Endothelial cell of umbilical vein (primary cell): ENCODE measurements around the gene KIF21B. TPM values are rescaled to one million over a fixed set of nuclear protein-coding genes. Genes with fewer than 3 reads are reported as not detected.

ENCODE experiments used
- BruUV-seq: library from RNA; stranded (reverse); fragments of 400-500 nt; replicated peaks from 2 replicates; lab custom pipeline; 2021; lab: Mats Ljungman, UMichigan
- CTCF ChIA-PET: fragments of 300-600, 350-600 bp; sonication (Branson Sonifier 250); formaldehyde crosslinking; loops from one replicate; lab custom pipeline; 2021; ENCODE audit warnings: antibody characterized with exemption, inconsistent platforms; lab: Charles Lee
- POLR2A ChIA-PET: fragments of 300-600, 350-600 bp; sonication (Branson Sonifier 250); formaldehyde crosslinking; loops from one replicate; lab custom pipeline; 2021; ENCODE audit warnings: antibody characterized with exemption, inconsistent platforms; lab: Charles Lee
- DNase-seq: peaks from one replicate; pipeline ENCODE4 v3.0.0-alpha.2; 2011; ENCODE audit warnings: low read depth, low spot score
- FAIRE-seq: peaks from 2 replicates; lab custom pipeline; 2011; peaks lifted over from hg19 to GRCh38; lab: Jason Lieb, UNC
- H2AFZ ChIP-seq: 2 replicates; pipeline ENCODE4 v1.6.0; 2012; ENCODE audit warnings: low read depth, low read length, control low read depth, inconsistent platforms
- H3K27ac ChIP-seq: 2 replicates; pipeline ENCODE4 v1.5.1; 2011; ENCODE audit warnings: low read depth, mild to moderate bottlenecking, control low read depth, low read length, moderate library complexity; ENCODE audit not compliant: insufficient read depth
- H3K27me3 ChIP-seq, 2 experiments: 2 replicates each; pipeline versions ENCODE4 v1.6.0 to v1.6.1; 2011; ENCODE audit warnings: low read length in 2 of 2, mixed read lengths in 1 of 2; ENCODE audit not compliant: control insufficient read depth in 2 of 2, insufficient read depth in 2 of 2
- H3K36me3 ChIP-seq, 2 experiments: 2 replicates in 1 of 2; 3 replicates in 1 of 2; pipeline ENCODE4 v1.5.1; 2011; ENCODE audit warnings: low read length in 2 of 2, mild to moderate bottlenecking in 1 of 2, moderate library complexity in 1 of 2; ENCODE audit not compliant: control insufficient read depth in 2 of 2, insufficient read depth in 2 of 2; ENCODE audit errors: extremely low read depth in 1 of 2
- H3K4me1 ChIP-seq: 3 replicates; pipeline ENCODE4 v1.5.1; 2011; ENCODE audit warnings: mild to moderate bottlenecking, low read length; ENCODE audit not compliant: control insufficient read depth, insufficient read depth; ENCODE audit errors: extremely low read depth
- H3K4me2 ChIP-seq: 2 replicates; pipeline ENCODE4 v1.6.1; 2011; ENCODE audit warnings: low read length, control low read depth, mixed read lengths; ENCODE audit not compliant: insufficient read depth
- H3K4me3 ChIP-seq, 3 experiments: fragments of 200-600 bp in 1 of 3; sonication (generic), shearing (Covaris generic) in 1 of 3; replicated peaks in 1 of 3; 2 replicates each; pipeline ENCODE4 v1.5.1; 2011 to 2016; ENCODE audit warnings: control low read depth in 3 of 3, low read length in 3 of 3, mild to moderate bottlenecking in 2 of 3, inconsistent platforms in 1 of 3, low read depth in 1 of 3, moderate library complexity in 1 of 3; ENCODE audit not compliant: insufficient read depth in 1 of 3
- H3K79me2 ChIP-seq: 2 replicates; pipeline ENCODE4 v1.6.0; 2012; ENCODE audit warnings: low read length, inconsistent platforms; ENCODE audit not compliant: control insufficient read depth, insufficient read depth
- H3K9ac ChIP-seq: replicated peaks from 2 replicates; pipeline ENCODE3; 2011; ENCODE audit warnings: low read length, control low read depth; ENCODE audit not compliant: insufficient read depth; ENCODE audit errors: extremely low read depth
- H3K9me1 ChIP-seq: replicated peaks from 3 replicates; pipeline ENCODE4 v1.6.0; 2011; ENCODE audit warnings: mild to moderate bottlenecking, low read length; ENCODE audit not compliant: control insufficient read depth, insufficient read depth; ENCODE audit errors: extremely low read depth
- H3K9me3 ChIP-seq: replicated peaks from 2 replicates; pipeline ENCODE4 v1.5.1; 2012; ENCODE audit warnings: low read length, inconsistent platforms; ENCODE audit not compliant: control insufficient read depth, insufficient read depth
- H4K20me1 ChIP-seq: replicated peaks from 2 replicates; pipeline ENCODE3; 2011; ENCODE audit warnings: mild to moderate bottlenecking, low read length; ENCODE audit not compliant: control insufficient read depth, insufficient read depth; ENCODE audit errors: extremely low read depth
- EZH2 ChIP-seq: IDR thresholded peaks from 2 replicates; pipeline ENCODE4 v1.6.1; 2012; ENCODE audit warnings: borderline replicate concordance, low read depth, mild to moderate bottlenecking, moderate library complexity, low read length, inconsistent platforms; ENCODE audit not compliant: severe bottlenecking
- FOS ChIP-seq: IDR thresholded peaks from 2 replicates; pipeline ENCODE4 v1.6.1; 2011; ENCODE audit warnings: mild to moderate bottlenecking, low read length, moderate library complexity, borderline replicate concordance; ENCODE audit not compliant: insufficient read depth
- GATA2 ChIP-seq: IDR thresholded peaks from 2 replicates; pipeline ENCODE4 v1.7.0; 2011; ENCODE audit warnings: low read depth, mild to moderate bottlenecking, moderate library complexity, mixed read lengths, low read length; ENCODE audit not compliant: insufficient read length, insufficient read depth
- JUN ChIP-seq: IDR thresholded peaks from 2 replicates; pipeline ENCODE4 v1.6.1; 2011; ENCODE audit warnings: borderline replicate concordance, low read depth; ENCODE audit not compliant: insufficient read length, insufficient read depth
- MYC ChIP-seq: IDR thresholded peaks from one replicate; pipeline ENCODE4 v1.6.1; 2011; ENCODE audit warnings: mild to moderate bottlenecking, low read depth, low read length
- POLR2A ChIP-seq: IDR thresholded peaks from 2 replicates; pipeline ENCODE4 v1.6.1; 2012; ENCODE audit warnings: low read depth, mild to moderate bottlenecking, control low read depth, low read length
- POLR2AphosphoS5 ChIP-seq: IDR thresholded peaks from 2 replicates; pipeline ENCODE4 v1.6.1; 2012; ENCODE audit warnings: low read depth, mild to moderate bottlenecking, control low read depth, low read length, moderate library complexity; ENCODE audit not compliant: insufficient read depth
- dilution Hi-C: fragments of 300-500 bp; cut with MboI; formaldehyde crosslinking; loops from one replicate; pipeline ENCODE4 v1.15.0; 2019; ENCODE audit warnings: low sequenced_read_pairs; ENCODE audit not compliant: extremely low pct_ligation_motif_present
- intact Hi-C: fragments of 100-400 bp; cut with micrococcal nuclease; formaldehyde crosslinking; loops from one replicate; pipeline ENCODE4 v1.10.0; 2022
- polyA plus RNA-seq, 4 experiments: library from polyadenylated mRNA; depleted of rRNA in 3 of 4; stranded (reverse) in 3 of 4; unstranded in 1 of 4; fragments of >200 nt; gene quantifications; 2 replicates each; pipeline versions ENCODE4 v1.2.1 to v1.2.3, GENCODE V29; 2011 to 2012; ENCODE audit warnings: missing spikeins in 1 of 4
- total RNA-seq: library from RNA; stranded (reverse); gene quantifications from 2 replicates; pipeline ENCODE4 v1.2.3, GENCODE V29; 2021
- TF ChIP-seq, protein P1 (sequence below): IDR thresholded peaks from 2 replicates; pipeline ENCODE4 v1.6.1; 2011; ENCODE audit not compliant: insufficient read depth, insufficient read length
- TF ChIP-seq, protein P2 (sequence below), 2 donors: IDR thresholded peaks; 1 replicate in 1 of 2; 2 replicates in 1 of 2; pipeline ENCODE4 v1.5.1; 2011; ENCODE audit warnings: low read length in 2 of 2, mild to moderate bottlenecking in 2 of 2, moderate library complexity in 2 of 2, control low read depth in 1 of 2, inconsistent platforms in 1 of 2, low read depth in 1 of 2; ENCODE audit not compliant: insufficient read depth in 1 of 2; ENCODE audit errors: extremely low read depth in 1 of 2

KIF21B gene
- total and polyA plus RNA-seq, 2 donors (not counting 3 experiments of a cell fraction or from before 2014, with no cell fraction given): 1.9 to 4.4 TPM

DNA sequence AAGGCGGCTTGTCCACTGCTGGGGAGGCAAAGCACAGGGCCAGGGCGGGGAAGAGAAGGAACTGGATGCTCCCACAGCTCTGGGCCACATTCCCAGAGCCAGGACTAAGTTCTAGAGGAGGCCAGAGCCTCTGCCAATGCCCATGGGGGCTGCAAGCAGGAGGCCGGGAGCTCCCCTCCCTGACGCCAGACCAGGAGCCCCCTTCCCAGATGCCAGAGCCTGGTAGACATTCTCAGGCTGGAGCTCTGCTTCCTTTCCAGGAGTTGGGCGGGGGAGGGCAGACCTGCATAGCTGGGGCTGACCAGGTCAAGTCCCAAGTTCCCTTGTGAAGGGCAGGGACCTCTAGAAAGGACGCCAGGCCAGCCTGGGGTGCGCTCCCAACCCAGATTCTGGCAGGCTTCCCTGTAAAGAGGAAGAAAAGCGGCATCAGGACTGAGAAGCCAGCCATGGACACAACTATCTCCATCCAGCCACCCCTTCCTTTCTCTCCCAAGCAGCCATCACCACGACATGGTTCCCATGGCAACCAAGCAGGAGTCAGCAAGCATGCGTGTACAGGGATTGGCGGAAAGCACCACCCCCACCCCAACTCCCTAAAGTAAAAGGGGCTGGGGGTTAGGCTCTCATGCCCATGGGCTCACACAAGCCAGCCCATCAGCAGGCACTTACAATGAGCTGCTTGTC lies 13.4 kb downstream of the KIF21B start:
- H3K4me2 ChIP-seq: no peak overlapping the region
- H4K20me1 ChIP-seq: no peaks in the 10 kb centered on the region
- H3K36me3 ChIP-seq: no peaks in the 10 kb centered on the region
- H3K4me3 ChIP-seq: no peak overlapping the region
- no peaks in the 10 kb centered on the region for H3K79me2 ChIP-seq
- no peak overlapping the region for H2AFZ ChIP-seq
- FAIRE-seq (no peak), DNase-seq (no peak)
- ChIA-PET CTCF (interaction anchor here (0.9 to 4.5 kb wide), 5 partner anchors 11 to 37 kb away, joined by 3 to 22 read pairs (median 4); no protein-coding TSS in a partner anchor), POLR2A (interaction anchor here (0.6 kb wide), 1 partner anchor 1303 kb away, joined by 3 read pairs; no protein-coding TSS in a partner anchor)
- intact Hi-C loops: no loop called here
- no peaks in the 10 kb centered on the region for H3K9me3 ChIP-seq
- no TSS peak for BruUV-seq
- H3K9me1 ChIP-seq: no peaks in the 10 kb centered on the region
- no peak overlapping the region for H3K27ac ChIP-seq
- TF ChIP-seq POLR2AphosphoS5 (no peak), GATA2 (no peak), POLR2A (no peak), FOS (no peak), JUN (no peak), EZH2 (no peak), MYC (no peak)
- TF ChIP-seq, protein P1, sequence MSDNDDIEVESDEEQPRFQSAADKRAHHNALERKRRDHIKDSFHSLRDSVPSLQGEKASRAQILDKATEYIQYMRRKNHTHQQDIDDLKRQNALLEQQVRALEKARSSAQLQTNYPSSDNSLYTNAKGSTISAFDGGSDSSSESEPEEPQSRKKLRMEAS: no peak
- TF ChIP-seq, protein P2, sequence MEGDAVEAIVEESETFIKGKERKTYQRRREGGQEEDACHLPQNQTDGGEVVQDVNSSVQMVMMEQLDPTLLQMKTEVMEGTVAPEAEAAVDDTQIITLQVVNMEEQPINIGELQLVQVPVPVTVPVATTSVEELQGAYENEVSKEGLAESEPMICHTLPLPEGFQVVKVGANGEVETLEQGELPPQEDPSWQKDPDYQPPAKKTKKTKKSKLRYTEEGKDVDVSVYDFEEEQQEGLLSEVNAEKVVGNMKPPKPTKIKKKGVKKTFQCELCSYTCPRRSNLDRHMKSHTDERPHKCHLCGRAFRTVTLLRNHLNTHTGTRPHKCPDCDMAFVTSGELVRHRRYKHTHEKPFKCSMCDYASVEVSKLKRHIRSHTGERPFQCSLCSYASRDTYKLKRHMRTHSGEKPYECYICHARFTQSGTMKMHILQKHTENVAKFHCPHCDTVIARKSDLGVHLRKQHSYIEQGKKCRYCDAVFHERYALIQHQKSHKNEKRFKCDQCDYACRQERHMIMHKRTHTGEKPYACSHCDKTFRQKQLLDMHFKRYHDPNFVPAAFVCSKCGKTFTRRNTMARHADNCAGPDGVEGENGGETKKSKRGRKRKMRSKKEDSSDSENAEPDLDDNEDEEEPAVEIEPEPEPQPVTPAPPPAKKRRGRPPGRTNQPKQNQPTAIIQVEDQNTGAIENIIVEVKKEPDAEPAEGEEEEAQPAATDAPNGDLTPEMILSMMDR (IDR thresholded peaks at IDR 0.05; ENCODE audit: extremely low read depth in 1 of 2, insufficient read depth in 1 of 2, low read depth in 1 of 2, low read length in 2 of 2): no peak
- H3K9ac ChIP-seq: no peak overlapping the region
- H3K27me3 ChIP-seq: no peaks in the 10 kb centered on the region
- dilution Hi-C loops: no loop called here
- peaks cover 19% of the 10 kb centered on the region for H3K4me1 ChIP-seq
